HG02588 (cell line): Measurements from ENCODE around the gene MBP.
"Not testable (repeated sequence)": the region's sequence is repeated elsewhere in the genome, so short reads cannot be mapped to it uniquely, and the experiment has no call there.

Experiments
- ATAC-seq: cut with Tn5 transposase; IDR thresholded peaks from one replicate; pipeline ENCODE4 v1.9.1; 2021; ENCODE audit warnings: mild to moderate bottlenecking, moderate library complexity; ENCODE audit not compliant: unreplicated experiment

MBP gene

DNA sequence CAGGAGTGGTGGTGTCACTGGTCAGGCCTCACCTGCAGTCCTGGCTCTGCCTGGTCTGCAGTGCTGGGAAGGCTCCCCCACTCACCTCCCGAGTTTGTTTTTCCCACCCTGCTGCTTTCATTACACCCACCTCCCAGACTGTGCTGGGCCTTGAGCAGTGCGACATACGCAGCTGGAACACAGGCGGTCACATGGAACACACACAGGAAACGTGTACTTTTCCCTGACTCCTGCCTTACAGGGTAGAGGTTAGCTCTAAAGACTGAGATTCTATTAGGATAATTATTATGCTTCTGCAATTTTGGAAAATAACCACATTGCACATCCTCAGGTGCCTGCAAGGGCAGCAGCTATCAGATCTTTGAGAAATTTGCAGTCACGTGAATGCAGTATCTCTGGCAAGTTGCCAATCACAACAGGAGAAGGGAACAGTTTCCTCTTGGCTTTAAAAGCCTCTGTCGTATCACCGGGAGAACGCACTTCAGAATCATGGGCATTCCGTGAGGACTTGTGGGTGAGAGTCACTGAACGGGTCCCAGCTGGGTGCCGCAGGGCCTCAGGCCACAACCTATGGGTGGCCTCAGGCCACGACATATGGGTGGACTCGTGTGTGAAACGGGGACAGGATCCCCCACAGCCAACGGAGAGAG is 173.8 kb downstream of the MBP start:
- ATAC-seq, result no peak

- no peak for ATAC-seq
Measured at GRCh38 chr18:76957384-76958355, 174.9 kb downstream of the MBP start.

- ATAC-seq, result no peak
Measured at GRCh38 chr18:76956648-76957047, 175.9 kb downstream of the MBP start.

DNA sequence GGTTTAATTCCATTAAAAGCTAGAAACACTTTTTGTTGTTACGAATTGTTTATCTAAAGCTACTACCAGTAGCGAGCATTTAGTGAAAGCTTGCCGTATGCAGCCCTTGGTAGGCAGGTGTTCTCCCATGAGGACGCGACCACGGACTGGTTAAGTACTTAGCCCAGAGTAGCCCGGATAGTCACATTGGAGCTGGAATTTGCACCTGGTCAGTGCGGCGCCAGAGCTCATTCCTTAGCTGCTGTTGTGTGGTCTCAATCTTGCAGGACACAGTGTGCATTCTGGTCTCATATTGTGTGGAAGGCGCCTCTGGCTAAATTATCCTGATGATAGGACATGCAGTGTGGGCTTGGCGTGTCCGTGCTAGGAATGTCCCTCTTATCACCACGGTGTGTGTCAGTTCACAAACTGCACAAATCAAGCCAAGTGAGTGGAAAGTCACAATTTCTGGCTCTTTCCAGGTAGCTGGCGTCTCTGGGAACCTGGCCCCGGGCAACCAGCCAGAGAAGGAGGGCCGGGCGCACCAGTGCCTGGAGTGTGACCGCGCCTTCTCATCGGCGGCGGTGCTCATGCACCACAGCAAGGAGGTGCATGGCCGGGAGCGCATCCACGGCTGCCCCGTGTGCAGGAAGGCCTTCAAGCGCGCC is 176.9 kb downstream of the MBP start:
- no peak for ATAC-seq

DNA sequence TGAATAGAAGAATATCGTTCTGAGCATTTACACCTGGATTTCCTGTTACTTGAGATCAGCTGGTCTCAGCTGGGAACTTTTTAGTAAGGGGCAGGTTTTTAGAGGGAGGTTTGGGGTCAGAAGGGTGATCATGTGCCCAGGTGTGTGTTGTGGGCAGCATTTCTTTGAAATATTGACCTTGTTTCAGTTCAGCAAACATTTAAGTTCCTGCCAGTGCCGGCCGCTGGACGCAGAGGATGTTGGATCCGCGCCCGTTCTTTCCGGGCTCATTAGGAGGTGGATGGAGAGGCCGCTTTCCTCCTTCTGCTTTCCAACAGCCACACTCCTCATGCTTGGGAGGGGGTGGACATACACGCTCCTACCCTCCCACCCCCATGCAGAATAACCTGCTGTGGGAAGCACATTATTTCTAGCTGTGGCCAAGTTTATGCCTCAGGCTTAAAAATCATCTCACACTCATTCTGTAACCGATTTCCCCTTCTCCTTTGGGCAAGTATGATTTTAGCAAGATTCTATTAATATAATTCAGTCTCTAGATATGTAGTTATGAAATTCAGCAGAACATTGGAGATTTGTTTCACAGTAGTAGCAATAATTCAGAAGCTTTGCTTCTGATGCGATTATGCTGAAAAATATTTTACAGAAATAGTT is 178.9 kb downstream of the MBP start:
- no peak for ATAC-seq

GRCh38 chr18:76953156-76953555 is 179.4 kb downstream of the MBP start:
- ATAC-seq, result no peak

- ATAC-seq, result no peak
Measured at GRCh38 chr18:76952747-76953146, 179.8 kb downstream of the MBP start.

DNA sequence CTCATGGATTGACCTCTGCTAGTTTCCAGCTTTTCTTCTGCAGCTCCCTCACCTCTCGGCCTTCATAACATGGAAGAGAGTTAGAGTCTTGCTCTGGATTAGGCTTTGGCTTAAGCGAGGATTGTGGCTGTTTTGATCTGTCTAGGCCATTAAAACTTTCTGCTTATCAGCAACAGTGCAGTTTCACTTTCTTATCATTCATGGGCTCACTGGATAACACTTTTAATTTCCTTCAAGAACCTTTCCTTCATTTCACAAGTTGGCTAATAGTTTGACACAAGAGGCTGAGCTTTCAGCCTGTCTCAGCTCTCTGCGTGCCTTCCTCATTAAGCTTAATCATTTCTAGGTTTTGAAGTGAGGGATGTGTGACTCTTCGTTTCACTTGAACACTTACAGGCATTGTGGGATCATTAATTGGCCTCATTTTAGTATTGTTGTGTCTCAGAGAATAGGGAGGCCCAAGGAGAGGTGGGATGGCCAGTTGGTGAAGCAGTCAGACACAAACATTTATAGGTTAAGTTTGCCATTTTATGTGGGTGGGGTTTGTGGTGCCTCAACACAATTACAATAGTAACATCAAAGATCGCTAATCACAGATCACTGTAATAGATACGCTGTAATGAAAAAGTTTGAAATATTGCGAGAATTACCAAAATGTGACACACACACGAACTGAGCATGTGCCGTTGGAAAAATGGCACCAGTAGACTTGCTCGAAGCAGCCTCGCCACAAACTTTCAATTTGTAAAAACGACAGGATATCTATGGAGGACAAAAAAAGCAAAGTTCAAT is 180.9 kb downstream of the MBP start:
- ATAC-seq, result no peak

- ATAC-seq, result no peak
Measured at GRCh38 chr18:76948345-76948744, 184.2 kb downstream of the MBP start.

- not testable (repeated sequence) for ATAC-seq
Measured at GRCh38 chr18:76944346-76944745, 188.2 kb downstream of the MBP start.

DNA sequence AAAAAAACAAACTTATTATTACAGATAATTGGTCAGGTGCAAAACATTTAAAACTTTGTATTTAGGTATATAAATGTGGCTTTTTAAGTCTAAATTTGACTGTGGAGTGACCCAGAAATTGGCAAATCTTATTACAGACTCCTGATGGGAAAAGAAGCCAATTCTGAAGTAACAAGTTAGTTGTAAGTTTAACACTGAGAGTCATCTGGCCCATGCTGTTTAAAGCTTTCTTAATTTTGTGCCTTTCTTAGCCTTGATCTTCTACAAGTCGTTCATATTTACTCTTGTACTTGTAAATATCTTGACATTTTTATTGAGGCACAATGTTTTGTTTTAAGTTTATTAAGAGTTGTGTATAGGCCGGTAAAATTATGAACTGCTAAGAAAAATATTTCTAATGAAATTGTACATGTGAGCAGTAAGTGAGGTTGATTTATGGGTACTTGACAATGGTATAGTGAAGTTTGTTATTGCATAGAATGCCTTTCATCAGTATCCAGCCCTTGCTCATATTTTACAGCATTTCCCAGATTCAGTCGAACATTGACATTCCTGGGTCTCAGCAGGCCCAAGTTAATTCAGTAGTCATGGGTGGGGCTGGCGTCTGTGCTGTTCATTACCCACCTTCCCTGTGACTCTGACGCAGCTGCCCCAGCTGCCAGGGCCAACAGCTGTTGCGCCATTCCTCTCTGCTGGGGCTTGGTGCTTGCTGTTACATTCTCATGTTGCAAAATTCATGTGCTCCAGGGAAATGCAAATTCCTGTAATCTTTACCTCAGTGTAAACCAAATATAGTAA is 188.8 kb downstream of the MBP start:
- ATAC-seq, result no peak

DNA sequence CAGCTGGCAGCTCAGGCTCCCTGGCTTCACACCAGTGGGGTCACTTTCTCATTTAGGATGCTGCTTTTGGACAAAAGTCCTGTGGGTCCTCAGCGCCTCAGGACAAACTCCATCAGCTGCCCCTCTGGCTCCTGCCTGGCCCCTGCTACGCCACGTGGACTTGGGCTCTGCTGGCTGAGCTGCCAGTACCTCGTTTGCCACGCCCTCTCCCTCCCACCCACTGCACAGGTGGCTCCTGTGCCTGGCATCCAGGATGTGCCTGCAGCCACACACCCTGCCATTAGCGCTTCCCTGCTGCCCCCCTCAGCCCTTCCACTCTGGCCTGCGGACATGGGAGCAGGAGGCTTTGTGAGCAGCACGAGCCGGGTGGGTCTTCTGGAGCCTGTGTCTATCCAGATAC is 191.3 kb downstream of the MBP start:
- no peak for ATAC-seq

DNA sequence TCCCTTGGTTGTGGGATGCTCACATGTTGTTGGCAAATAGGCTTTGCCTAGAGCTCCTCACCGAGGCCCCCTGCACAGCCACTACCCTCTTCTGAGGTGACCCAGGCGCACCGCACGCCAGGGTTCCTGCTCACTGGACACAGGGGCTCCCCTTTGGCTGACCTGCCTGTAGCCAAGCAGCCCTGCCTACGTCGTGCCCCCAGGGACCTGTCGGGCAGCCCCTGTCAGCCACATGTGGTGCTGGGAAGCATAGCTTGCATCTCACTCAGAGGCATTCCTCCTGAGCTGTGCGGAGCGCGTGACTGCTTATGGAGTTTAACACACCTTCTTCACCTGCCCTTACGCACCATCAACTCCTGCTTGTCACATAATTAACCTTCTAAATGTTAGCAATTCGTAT is 194.0 kb downstream of the MBP start:
- no peak for ATAC-seq

- no peak for ATAC-seq
Measured at GRCh38 chr18:76937597-76937996, 195.0 kb downstream of the MBP start.

- ATAC-seq, result no peak
Measured at GRCh38 chr18:76936877-76937276, 195.7 kb downstream of the MBP start.

- no peak for ATAC-seq
Measured at GRCh38 chr18:76935722-76936337, 196.8 kb downstream of the MBP start.

- ATAC-seq, result no peak
Measured at GRCh38 chr18:76932026-76932819, 200.4 kb downstream of the MBP start.

GRCh38 chr18:76931171-76931570 is 201.4 kb downstream of the MBP start:
- no peak for ATAC-seq
